Mononuclear cell (primary cell): Measurements from ENCODE around the gene GRB14. TPM values are rescaled to one million over a fixed set of nuclear protein-coding genes. Genes with fewer than 3 reads are reported as not detected.

ENCODE experiments used
- H3K27me3 ChIP-seq: 2 replicates; pipeline ENCODE4 v1.6.0; 2011; ENCODE audit warnings: low read length, control low read depth; ENCODE audit not compliant: insufficient read depth
- H3K4me1 ChIP-seq: 2 replicates; pipeline ENCODE4 v1.5.1; 2011; ENCODE audit warnings: mild to moderate bottlenecking, low read length, control low read depth; ENCODE audit not compliant: insufficient read depth
- H3K4me3 ChIP-seq: 2 replicates; pipeline ENCODE4 v1.5.1; 2011; ENCODE audit warnings: mild to moderate bottlenecking, low read length, moderate library complexity
- H3K9me3 ChIP-seq: 2 replicates; pipeline ENCODE4 v1.5.1; 2011; ENCODE audit warnings: low read depth, mild to moderate bottlenecking, control low read depth, low read length
- total RNA-seq: library from RNA; depleted of rRNA; stranded (reverse); fragments of >200 nt; gene quantifications from one replicate; pipeline ENCODE4 v1.2.3, GENCODE V29; 2012

Gene GRB14
- total RNA-seq, 1 donor: 2.0 TPM

DNA sequence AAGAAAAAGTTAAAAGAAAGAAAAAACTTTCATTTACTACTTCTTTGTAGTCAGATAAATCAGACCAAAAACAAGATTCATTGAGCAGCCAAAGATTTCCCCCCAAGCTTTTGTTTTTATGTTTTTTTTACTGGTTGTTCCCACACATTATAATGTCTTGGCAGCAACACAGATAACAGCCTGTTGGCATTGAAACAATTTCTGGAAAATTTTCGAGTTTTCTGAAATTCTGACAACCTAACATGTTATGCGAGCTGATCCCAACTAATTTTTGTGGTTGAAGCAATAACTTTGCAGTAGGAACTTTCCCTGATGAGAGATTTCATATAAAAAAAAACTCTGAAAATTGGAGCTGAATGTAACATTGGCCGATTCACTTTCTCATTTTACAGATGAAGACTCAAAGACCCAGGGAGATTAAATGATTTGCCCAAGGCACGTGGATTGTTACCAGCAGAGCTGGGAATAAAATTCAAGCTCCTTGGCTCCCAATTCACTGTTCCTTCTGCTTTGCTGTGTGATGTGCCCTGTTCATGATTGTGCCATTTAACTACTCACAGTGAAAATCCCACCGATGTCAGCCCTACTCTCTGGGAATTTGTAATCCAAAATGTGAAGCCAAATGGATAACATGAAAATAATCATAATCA lies 167.5 kb downstream of the GRB14 start:
- no peaks in the 10 kb centered on the region for H3K4me1 ChIP-seq
- no peaks in the 10 kb centered on the region for H3K27me3 ChIP-seq
- no peak overlapping the region for H3K4me3 ChIP-seq
- no peaks in the 10 kb centered on the region for H3K9me3 ChIP-seq

GRCh38 chr2:164450278-164450677 lies 171.0 kb downstream of the GRB14 start:
- Histone ChIP-seq H3K4me1 (no peaks in the 10 kb centered on the region), H3K4me3 (no peak overlapping the region), H3K27me3 (no peaks in the 10 kb centered on the region), H3K9me3 (no peaks in the 10 kb centered on the region)

- Histone ChIP-seq H3K4me1 (no peaks in the 10 kb centered on the region), H3K27me3 (no peaks in the 10 kb centered on the region), H3K9me3 (no peaks in the 10 kb centered on the region), H3K4me3 (no peak overlapping the region)
Measured at GRCh38 chr2:164449706-164450105, 171.6 kb downstream of the GRB14 start.

GRCh38 chr2:164447660-164448059 lies 173.6 kb downstream of the GRB14 start:
- no peaks in the 10 kb centered on the region for H3K27me3 ChIP-seq
- no peaks in the 10 kb centered on the region for H3K9me3 ChIP-seq
- no peaks in the 10 kb centered on the region for H3K4me1 ChIP-seq
- H3K4me3 ChIP-seq: no peak overlapping the region

Other genes starting within 250 kb of the GRB14 start
- 26.4 TPM for gene COBLL1, start 220.3 kb upstream of the GRB14 start, total RNA-seq